GM06990 (cell line): ENCODE data around the gene ROMO1.
"Not testable (repeated sequence)": the region's sequence is repeated elsewhere in the genome, so short reads cannot be mapped to it uniquely, and the experiment has no call there.

Source experiments
- DNase-seq: peaks from one replicate; pipeline ENCODE4 v3.0.0-alpha.2; 2011; ENCODE audit not compliant: insufficient read length; ENCODE audit errors: extremely low read depth
- H3K27me3 ChIP-seq: replicated peaks from 2 replicates; pipeline ENCODE4 v1.6.0; 2011; ENCODE audit warnings: low read length; ENCODE audit not compliant: control insufficient read depth, insufficient read depth
- H3K36me3 ChIP-seq: 2 replicates; pipeline ENCODE4 v1.5.1; 2011; ENCODE audit warnings: low read length; ENCODE audit not compliant: control insufficient read depth, insufficient read depth
- H3K4me3 ChIP-seq: replicated peaks from 2 replicates; pipeline ENCODE4 v1.5.1; 2011; ENCODE audit warnings: low read depth, mild to moderate bottlenecking, control low read depth, low read length
- TF ChIP-seq, protein P1 (sequence below): IDR thresholded peaks from 2 replicates; pipeline ENCODE4 v1.5.1; 2011; ENCODE audit warnings: low read length, control low read depth, mild to moderate bottlenecking, inconsistent platforms; ENCODE audit not compliant: insufficient read depth, poor library complexity, severe bottlenecking

The ROMO1 gene

DNA sequence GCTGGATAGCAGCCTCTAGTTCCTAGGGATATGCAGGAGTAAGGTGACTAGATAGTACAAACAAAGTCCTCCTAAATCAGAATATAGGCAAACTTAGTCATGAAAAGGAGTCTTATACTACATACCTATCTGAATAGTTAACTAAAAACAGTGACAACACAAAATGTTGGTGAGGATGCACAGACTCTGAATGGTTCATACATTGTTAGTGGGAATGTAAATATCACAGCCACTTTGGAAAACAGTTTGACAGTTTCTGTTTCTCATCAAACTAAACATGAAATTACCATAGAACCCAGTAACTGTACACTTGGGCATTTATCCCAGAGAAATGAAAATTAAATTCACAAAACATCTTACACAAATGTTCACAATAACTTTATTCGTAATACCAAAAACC is 17.2 kb upstream of the ROMO1 start:
- Histone ChIP-seq H3K36me3 (no peaks in the 10 kb centered on the region; the same call in none of the 2 replicates), H3K4me3 (no peak overlapping the region), H3K27me3 (no peaks in the 10 kb centered on the region)
- TF ChIP-seq, protein P1, sequence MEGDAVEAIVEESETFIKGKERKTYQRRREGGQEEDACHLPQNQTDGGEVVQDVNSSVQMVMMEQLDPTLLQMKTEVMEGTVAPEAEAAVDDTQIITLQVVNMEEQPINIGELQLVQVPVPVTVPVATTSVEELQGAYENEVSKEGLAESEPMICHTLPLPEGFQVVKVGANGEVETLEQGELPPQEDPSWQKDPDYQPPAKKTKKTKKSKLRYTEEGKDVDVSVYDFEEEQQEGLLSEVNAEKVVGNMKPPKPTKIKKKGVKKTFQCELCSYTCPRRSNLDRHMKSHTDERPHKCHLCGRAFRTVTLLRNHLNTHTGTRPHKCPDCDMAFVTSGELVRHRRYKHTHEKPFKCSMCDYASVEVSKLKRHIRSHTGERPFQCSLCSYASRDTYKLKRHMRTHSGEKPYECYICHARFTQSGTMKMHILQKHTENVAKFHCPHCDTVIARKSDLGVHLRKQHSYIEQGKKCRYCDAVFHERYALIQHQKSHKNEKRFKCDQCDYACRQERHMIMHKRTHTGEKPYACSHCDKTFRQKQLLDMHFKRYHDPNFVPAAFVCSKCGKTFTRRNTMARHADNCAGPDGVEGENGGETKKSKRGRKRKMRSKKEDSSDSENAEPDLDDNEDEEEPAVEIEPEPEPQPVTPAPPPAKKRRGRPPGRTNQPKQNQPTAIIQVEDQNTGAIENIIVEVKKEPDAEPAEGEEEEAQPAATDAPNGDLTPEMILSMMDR, result no peak
- no peak for DNase-seq

DNA sequence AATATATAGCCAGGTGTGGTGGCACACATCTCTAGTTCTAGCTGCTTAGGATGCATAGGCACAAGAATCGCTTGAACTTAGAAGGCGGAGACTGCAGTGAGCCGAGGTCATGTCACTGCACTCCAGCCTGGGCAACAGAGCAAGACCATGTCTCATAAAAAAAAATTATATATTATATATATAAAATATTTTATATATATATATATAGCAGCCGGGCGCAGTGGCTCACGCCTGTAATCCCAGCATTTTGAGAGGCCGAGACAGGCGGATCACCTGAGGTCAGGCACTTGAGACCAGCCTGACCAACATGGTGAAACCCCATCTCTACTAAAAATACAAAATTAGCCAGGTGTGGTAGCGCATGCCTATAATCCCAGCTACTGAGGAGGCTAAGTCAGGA is 13.8 kb upstream of the ROMO1 start:
- not testable (repeated sequence) for H3K4me3 ChIP-seq, DNase-seq, H3K27me3 ChIP-seq, H3K36me3 ChIP-seq

DNA sequence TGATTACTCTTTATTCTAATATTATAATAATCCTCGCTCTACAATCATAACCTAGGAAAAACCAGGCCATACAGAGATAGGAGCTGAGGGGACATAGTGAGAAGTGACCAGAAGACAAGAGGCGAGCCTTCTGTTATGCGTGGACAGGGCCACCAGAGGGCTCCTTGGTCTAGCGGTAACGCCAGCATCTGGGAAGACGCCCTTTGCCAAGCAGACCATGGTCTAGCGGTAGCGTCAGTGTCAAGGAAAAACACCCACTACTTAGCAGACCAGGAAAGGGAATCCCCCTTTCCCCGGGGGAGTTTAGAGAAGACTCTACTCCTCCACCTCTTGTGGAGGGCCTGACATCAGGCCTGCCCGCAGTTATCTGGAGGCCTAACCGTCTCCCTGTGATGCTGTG is 12.3 kb upstream of the ROMO1 start:
- H3K36me3 ChIP-seq, DNase-seq: not testable (repeated sequence)

DNA sequence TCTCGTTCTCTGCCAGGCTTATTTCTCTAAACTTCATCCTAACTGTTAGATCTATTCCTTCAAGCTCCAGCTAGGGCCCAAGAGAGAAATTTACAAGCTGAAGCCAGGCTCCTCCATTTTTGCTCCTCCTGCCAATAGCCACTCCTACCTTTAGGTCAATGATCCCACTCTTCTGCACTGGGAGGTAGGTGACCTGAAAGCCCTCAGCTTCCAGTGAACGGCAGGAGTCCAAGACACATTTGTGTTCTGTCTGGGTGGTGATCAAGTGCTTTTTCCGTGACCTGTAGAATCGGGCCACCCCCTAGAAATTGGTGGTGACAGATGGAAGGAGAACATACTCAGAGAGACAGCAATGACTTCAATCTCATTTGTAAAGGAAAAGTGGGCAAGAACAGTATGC is 8.9 kb upstream of the ROMO1 start:
- Histone ChIP-seq H3K27me3 (no peaks in the 10 kb centered on the region), H3K36me3 (peaks cover 4% of the 10 kb centered on the region), H3K4me3 (no peak overlapping the region)
- TF ChIP-seq, protein P1, result no peak
- no peak for DNase-seq

More for the DNA sequence above, 12.3 kb upstream of the ROMO1 start:
- not testable (repeated sequence) for H3K4me3 ChIP-seq, H3K27me3 ChIP-seq
- TF ChIP-seq, protein P1, result peak; percentile 12

GRCh38 chr20:35695245-35695749 is 3.9 kb upstream of the ROMO1 start:
- H3K36me3 ChIP-seq, result peaks cover 6% of the 10 kb centered on the region
- no peak overlapping the region for H3K4me3 ChIP-seq
- TF ChIP-seq, protein P1, result no peak
- no peaks in the 10 kb centered on the region for H3K27me3 ChIP-seq
- DNase-seq, result no peak

GRCh38 chr20:35695978-35696377 is 3.2 kb upstream of the ROMO1 start:
- no peak overlapping the region for H3K4me3 ChIP-seq
- no peak for DNase-seq
- TF ChIP-seq, protein P1, result no peak
- H3K27me3 ChIP-seq, result no peaks in the 10 kb centered on the region
- H3K36me3 ChIP-seq, result peaks cover 6% of the 10 kb centered on the region
